Prostate gland (tissue), 2 donors: ENCODE data around the gene GLP1R. TPM values are rescaled to one million over a fixed set of nuclear protein-coding genes. Genes with fewer than 3 reads are reported as not detected.

Source experiments
- DNase-seq: peaks from one replicate; pipeline ENCODE4 v3.0.0-alpha.2; 2019; ENCODE audit warnings: low spot score
- H3K27ac ChIP-seq, 2 donors: fragments of 200-600 bp; sonication (generic); 2 replicates each; pipeline ENCODE4 v1.5.1; 2017 to 2019
- H3K27me3 ChIP-seq: fragments of 200-600 bp; sonication (generic); replicated peaks from 2 replicates; pipeline ENCODE4 v1.5.1; 2019; ENCODE audit not compliant: insufficient read depth
- H3K36me3 ChIP-seq, 2 donors: fragments of 200-600 bp; sonication (generic); 1 replicate in 1 of 2; 2 replicates in 1 of 2; pipeline versions ENCODE4 v1.5.1 to v1.8.1; 2017 to 2019
- H3K4me1 ChIP-seq: fragments of 200-600 bp; sonication (generic); replicated peaks from 2 replicates; pipeline ENCODE4 v1.5.1; 2019
- H3K4me3 ChIP-seq, 2 donors: fragments of 200-600 bp; sonication (generic); 2 replicates each; pipeline ENCODE4 v1.5.1; 2017 to 2019
- H3K9me3 ChIP-seq: fragments of 200-600 bp; sonication (generic); 2 replicates; pipeline ENCODE4 v1.5.1; 2017
- CTCF ChIP-seq, 4 experiments: fragments of 200-600 bp in 2 of 4; fragments of 450-650 bp in 2 of 4; sonication (generic) in 2 of 4; IDR thresholded peaks; 1 replicate in 3 of 4; 2 replicates in 1 of 4; pipeline ENCODE4 v1.5.1; 2016 to 2019; ENCODE audit warnings: antibody characterized with exemption in 4 of 4, mild to moderate bottlenecking in 2 of 4, moderate library complexity in 2 of 4
- POLR2A ChIP-seq: fragments of 450-650 bp; IDR thresholded peaks from one replicate; pipeline ENCODE4 v1.6.1; 2016; ENCODE audit warnings: antibody characterized with exemption, mild to moderate bottlenecking
- POLR2AphosphoS5 ChIP-seq: sonication (generic); formaldehyde crosslinking; IDR thresholded peaks from one replicate; pipeline ENCODE4 v1.6.1; 2017; ENCODE audit warnings: antibody characterized with exemption
- WGBS: methylation state at CpG from one replicate; pipeline ENCODE4 v1.1.5; 2018; 5-methylcytosine and 5-hydroxymethylcytosine counted together
- intact Hi-C: fragments of 100-400 bp; cut with DNase I; formaldehyde crosslinking; loops from one replicate; pipeline ENCODE4 v1.14.2; 2022
- total RNA-seq, 2 donors: library from RNA; depleted of rRNA; stranded (reverse); fragments of >200 nt; gene quantifications; one replicate each; pipeline ENCODE4 v1.1.0, GENCODE V29; 2016

GLP1R gene
- total RNA-seq, 2 donors from 2014 or later: 0.23 TPM; not detected in 1

DNA sequence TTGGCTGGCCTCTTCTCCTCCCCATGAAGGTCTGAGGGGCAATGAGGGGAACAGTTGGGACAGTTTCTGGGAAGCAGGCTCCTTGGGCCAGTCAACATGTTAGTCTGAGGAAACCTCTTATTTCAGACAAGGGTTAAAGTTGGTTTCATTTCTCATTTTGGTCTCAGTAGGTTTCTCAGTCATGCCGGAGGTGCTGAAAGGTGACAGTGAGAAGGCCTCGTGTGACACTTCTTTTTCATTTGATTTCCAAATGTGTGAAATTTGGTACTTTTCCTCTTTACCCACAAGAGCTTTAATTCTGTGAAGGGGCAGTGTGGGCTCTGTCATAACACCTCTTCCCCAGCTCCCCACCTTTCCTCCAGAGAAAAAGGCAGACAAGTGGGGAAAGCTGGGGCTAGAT, 7.5 kb upstream of the GLP1R start:
- no peak for DNase-seq
- TF ChIP-seq POLR2AphosphoS5: no peak
- no peak for TF ChIP-seq POLR2A
- no peak for TF ChIP-seq CTCF (IDR thresholded peaks at IDR 0.05)
- Histone ChIP-seq H3K27me3 (peaks cover 5% of the 10 kb centered on the region), H3K9me3 (no peaks in the 10 kb centered on the region), H3K36me3 (no peaks in the 10 kb centered on the region), H3K4me3 (no peak overlapping the region), H3K27ac (no peak overlapping the region), H3K4me1 (no peaks in the 10 kb centered on the region)
- WGBS: 75% methylated on average over 2 of the region's 2 CpGs
- intact Hi-C loops: no loop called here

DNA sequence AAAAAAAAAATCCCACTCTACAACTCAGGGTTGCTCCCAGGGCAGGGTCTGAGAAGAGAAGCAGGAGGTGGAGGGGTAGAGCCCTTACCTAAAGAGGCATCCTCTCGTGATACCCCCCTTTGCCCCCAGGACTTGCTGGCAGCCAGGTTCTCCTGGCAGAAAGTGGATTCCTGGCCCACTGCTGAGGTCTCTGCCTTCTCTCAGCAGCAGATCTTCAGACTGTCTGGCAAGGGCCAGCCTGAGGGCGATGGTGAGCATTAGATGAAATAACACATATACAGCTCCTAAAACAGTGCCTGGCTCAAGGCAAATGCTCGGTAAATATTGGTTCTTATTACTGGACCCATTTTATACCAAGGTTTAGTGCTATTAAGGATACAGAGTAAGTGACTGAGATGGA, 4.8 kb upstream of the GLP1R start:
- H3K27me3 ChIP-seq: peaks cover 5% of the 10 kb centered on the region
- intact Hi-C loops: no loop called here
- H3K4me1 ChIP-seq: peaks cover 3% of the 10 kb centered on the region
- 89% methylated on average over 3 of the region's 3 CpGs for WGBS
- TF ChIP-seq POLR2AphosphoS5: no peak
- no peak for TF ChIP-seq POLR2A
- TF ChIP-seq CTCF (IDR thresholded peaks at IDR 0.05): no peak
- no peak for DNase-seq
- H3K36me3 ChIP-seq: no peaks in the 10 kb centered on the region
- no peak overlapping the region for H3K27ac ChIP-seq
- H3K9me3 ChIP-seq: no peaks in the 10 kb centered on the region
- no peak overlapping the region for H3K4me3 ChIP-seq

DNA sequence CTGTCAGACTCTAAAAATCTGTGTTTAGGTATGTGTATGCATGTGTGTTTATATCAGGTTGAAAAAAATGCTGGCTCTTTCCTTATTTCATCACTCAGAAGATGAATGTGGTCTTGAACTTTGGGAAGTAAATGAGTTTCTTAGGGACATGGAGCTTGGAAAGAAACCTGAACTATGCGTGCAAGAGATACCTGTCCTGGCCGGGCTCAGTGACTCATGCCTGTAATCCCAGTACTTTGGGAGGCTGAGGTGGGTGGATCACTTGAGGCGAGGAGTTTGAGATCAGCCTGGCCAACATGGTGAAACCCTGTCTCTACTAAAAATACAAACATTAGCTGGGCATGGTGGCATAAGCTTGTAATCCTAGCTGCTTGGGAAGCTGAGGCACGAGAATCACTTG, 4.4 kb upstream of the GLP1R start:
- intact Hi-C loops: no loop called here
- TF ChIP-seq POLR2AphosphoS5 (no peak), CTCF (IDR thresholded peaks at IDR 0.05) (no peak), POLR2A (no peak)
- Histone ChIP-seq H3K27ac (no peak overlapping the region), H3K27me3 (peaks cover 6% of the 10 kb centered on the region), H3K9me3 (no peaks in the 10 kb centered on the region), H3K4me3 (no peak overlapping the region), H3K36me3 (no peaks in the 10 kb centered on the region), H3K4me1 (peaks cover 5% of the 10 kb centered on the region)
- 92% methylated on average over 4 of the region's 4 CpGs for WGBS
- DNase-seq: no peak

DNA sequence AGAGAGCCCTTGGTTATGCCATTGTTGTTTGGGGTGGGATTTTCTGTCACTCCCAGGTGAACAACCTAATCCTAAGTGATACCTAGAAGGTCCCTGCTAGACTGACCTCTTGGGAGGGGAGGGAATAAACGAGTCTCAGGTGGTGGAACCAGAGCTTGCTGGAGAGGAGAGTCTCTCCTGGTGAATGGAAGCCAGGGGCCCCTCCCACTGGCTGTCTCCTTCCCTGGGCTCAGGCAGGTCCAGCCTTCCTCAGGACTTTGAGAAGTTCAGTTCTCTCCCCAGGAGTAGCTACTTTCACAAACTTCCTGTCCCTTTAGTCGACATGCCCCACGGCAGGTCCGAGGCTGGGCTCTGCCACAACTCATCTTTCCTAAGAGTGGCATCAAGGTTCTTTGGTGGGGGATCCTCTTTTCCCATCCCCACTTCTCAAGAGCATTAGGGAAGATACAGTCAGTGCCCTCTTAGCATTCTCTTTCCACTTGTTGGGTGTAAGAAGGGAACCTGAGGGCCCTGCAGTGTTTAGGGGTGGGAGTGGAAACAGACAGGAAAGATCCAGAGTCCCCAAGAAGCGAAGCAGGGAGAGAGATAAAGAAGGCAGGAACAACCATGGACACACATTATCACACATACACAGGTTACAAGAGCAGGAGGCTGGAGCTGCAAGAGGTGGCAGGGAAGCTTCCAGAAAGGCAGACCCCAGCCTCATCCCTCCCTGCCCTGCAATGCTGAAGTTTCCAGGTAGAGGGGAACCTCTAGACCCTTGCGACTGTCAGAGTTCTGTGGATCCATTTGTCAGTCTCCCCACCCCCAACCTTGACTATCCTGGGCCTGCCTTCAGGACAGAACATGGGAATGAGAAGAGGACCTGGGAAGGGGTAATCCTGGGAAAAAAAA, 900 bp upstream of the GLP1R start:
- no peak for TF ChIP-seq POLR2AphosphoS5
- no peak for TF ChIP-seq CTCF (IDR thresholded peaks at IDR 0.05)
- TF ChIP-seq POLR2A: no peak
- no peak overlapping the region for H3K4me3 ChIP-seq
- no peak for DNase-seq
- H3K9me3 ChIP-seq: no peaks in the 10 kb centered on the region
- H3K27ac ChIP-seq: no peak overlapping the region
- H3K27me3 ChIP-seq: peaks cover 10% of the 10 kb centered on the region
- intact Hi-C loops: no loop called here
- no peaks in the 10 kb centered on the region for H3K36me3 ChIP-seq
- peaks cover 5% of the 10 kb centered on the region for H3K4me1 ChIP-seq
- 67% methylated on average over 6 of the region's 6 CpGs for WGBS
